ENCODE measurements around the gene TRNAU1AP.
"Not testable (repeated sequence)": the region's sequence is repeated elsewhere in the genome, so short reads cannot be mapped to it uniquely, and the experiment has no call there.

Gene TRNAU1AP

DNA sequence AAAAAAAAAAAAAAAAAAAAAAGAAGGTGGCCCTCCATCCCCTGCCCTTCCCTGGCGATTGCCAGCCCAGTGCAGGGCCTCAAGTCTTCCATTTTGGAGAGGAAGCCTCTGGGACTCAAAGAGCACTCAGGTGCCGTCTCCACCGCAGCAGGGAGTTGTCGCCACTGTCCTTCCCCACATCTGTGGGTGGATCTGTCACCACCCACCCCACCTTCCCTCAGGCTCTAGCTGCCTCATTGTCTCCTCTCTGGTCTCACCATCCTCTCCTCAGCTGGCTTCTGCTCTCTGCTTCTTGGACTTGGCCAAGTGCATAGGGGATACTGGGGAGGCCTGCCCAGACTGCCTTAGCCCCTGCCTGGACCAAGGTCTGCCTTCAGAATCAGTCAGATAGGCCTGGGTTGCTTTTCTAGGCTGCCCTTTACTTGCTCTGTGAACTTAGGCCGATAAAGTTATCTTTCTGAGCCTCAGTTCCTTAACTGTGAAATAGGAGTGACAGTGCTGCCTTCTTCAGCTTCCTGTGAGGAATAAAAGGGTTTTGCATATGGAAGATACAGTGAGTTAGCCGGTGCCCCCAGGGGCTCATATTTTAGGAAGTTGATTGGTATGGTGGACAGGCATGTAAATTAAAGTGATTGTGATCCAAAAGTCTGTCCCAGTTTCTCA, 31.3 kb upstream of the TRNAU1AP start:
- DNase-seq (ENCODE audit: low spot score): no peak

DNA sequence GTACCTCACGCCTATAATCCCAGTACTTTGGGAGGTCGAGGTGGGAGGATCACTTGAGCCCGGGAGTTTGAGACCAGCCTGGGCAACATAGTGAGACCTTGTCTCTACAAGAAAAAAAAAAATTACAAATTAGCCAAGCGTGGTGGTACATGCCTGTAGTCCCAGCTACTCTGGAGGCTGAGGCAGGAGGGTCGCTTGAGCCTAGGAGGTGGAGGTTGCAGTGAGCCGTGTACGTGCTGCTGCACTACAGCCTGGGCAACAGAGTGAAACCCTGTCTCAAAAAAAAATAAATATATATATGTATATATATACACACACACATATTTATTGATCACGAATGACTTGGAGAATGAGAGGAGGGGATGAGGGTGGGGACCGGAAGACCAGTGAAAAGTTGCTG, 30.3 kb upstream of the TRNAU1AP start:
- DNase-seq (ENCODE audit: low spot score): not testable (repeated sequence)

DNA sequence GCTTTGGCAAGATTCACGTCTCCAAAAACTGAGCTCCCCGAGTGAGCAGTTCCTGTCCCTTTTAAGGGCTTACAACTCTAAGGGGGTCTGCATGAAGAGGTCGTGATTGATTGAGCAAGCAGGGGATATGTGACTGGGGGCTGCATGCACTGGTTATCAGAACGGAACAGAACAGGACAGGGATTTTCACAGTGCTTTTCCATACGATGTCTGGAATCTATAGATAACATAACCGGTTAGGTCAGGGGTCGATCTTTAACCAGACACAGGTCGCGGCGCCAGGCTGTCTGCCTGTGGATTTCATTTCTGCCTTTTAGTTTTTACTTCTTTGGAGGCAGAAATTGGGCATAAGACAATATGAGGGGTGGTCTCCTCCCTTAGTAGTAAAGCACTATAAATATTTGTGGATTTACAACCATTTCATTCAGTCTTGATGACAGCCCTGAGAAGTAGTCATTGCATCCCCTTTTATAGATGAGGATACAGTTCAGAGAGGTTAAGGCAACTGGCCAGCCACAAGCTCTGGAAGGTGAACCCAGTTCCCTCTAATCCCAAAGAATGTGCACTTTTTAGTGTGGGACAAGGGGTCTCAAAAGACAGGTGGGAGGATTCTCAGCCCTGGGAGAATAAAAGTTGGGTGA, 27.8 kb upstream of the TRNAU1AP start:
- not testable (repeated sequence) for DNase-seq (ENCODE audit: low spot score)

DNA sequence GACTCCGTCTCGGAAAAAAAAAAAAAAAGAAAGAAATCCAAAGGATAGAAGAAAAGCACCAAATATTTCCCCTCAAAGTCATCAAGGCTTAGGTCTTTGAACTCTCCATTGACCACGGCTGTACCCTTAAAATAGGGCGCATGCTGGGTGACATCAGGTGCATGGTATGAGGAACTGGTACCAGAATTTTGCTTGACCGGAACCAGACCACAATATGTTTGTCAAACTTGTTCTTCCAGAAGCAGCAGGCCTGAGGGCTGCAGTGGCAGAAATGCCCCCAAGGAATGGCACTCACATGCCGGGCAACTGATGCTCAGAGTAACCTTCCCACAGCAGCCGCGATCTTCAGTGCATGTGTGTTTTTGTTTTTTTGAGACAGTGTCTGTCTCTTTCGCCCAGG, 26.0 kb upstream of the TRNAU1AP start:
- no peak for DNase-seq (ENCODE audit: low spot score)

DNA sequence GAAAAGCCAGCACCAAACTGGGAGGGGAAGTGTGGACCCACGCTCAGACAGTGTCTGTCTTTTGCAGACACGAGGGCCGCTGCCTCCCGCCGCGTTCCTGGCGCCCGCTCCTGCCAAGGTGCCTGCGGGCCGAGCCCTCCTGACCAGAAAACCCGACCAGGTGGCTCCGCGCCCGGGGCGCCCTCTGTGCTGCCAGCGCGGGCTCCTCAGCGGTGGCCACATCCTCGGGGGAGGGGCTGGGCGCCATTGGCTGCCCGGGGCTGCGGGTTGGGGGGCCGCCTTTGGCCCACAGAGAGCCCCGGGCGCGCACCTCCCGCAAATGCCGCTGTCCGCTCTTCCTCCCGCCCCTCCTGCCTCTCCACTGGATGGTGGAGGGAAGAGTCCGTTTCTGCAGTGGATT, 22.4 kb upstream of the TRNAU1AP start:
- DNase-seq (ENCODE audit: low spot score): no peak

DNA sequence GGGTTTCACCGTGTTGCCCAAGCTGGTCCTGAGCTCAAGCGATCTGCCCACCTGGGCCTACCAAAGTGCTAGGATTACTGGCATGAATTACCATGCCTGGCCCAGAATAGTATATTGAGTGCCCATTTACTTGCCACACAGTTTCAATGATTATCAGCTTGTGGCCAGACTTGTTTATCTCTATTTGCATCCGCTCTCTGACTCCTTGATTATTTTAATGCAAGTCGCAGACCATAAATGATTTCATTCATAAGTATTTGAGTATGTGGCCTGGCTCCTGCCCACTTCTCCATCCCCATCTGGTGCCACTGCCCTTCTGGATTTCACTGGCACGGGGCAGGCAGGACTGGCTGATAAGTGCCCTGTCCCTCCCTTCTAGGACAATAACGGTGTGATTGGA, 18.2 kb upstream of the TRNAU1AP start:
- no peak for DNase-seq (ENCODE audit: low spot score)

DNA sequence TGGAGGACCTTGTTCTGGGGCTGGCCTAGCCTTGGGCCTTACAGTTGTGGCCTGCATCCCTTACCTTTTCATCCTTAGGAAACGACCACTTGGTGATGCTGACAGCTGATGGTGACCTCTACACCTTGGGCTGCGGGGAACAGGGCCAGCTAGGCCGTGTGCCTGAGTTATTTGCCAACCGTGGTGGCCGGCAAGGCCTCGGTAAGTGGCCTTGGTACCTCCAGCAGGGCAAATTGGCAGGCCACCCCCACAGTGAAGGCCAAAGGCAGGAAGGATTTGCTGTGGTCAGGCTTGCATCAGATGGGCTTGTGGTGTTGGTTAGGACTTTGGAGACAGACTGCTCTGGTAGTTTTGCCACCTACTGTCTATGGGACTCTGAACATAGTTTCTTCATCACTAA, 17.7 kb upstream of the TRNAU1AP start:
- no peak for DNase-seq (ENCODE audit: low spot score)

DNA sequence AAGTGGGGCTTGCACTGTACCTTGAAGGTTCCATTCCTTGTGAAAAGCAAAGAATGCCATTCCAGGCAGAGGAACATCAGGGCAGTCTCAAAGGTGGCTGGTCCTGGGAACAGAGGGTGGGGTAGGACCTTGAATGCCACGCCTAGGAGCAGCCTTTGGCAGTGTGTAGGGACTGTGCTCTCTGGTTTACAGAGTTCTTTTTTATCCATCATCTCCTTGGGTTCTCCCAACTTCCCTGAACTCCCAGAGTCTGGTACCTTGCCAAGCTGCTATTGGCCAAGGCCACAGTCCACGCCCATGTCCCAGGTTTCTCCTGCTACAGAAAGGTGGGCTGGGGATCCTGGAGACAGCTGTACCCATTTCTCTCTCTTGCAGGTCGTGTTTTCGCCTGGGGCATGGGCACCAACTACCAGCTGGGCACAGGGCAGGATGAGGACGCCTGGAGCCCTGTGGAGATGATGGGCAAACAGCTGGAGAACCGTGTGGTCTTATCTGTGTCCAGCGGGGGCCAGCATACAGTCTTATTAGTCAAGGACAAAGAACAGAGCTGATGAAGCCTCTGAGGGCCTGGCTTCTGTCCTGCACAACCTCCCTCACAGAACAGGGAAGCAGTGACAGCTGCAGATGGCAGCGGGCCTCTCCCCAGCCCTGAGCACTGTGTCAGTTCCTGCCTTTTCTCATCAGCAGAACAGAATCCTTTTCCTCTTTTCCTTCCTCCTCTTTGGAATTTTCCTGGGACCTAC, 15.3 kb upstream of the TRNAU1AP start:
- DNase-seq (ENCODE audit: low spot score): no peak

DNA sequence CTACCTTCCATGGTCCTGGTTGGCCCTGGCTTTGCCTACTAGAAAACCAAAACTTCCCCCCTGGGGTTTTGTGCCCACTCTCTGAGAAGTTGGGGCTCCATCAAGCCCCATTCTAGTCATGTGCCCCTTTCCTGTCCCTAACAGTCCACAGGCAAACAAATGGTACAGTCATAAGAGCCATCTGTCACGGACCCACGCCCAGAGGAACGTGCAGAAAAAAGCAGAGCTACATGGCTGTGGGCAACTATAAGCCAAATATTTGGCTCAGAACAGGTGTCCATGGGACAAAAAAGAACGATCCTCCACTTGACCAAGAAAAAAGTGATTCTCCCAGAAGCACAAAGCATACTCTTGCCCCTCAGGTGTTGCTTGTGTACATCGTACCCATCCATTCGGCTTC, 14.6 kb upstream of the TRNAU1AP start:
- DNase-seq (ENCODE audit: low spot score): no peak

DNA sequence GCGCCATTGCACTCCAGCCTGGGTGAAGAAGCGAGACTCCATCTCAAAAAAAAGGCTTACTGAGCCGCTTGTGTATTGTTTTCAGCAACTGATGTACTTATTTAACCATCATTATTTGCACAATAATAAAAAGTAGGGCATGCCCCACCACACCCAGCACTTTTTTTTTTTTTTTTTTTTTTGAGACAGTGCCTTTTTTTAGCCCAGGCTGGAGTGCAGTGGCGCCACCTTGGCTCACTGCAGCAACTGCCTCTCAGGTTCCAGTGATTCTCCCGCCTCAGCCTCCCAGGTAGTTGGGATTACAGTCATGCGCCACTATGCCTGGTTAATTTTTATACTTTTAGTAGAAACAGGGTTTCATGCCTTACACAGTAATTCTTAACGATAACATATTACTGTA, 12.2 kb upstream of the TRNAU1AP start:
- DNase-seq (ENCODE audit: low spot score): no peak

DNA sequence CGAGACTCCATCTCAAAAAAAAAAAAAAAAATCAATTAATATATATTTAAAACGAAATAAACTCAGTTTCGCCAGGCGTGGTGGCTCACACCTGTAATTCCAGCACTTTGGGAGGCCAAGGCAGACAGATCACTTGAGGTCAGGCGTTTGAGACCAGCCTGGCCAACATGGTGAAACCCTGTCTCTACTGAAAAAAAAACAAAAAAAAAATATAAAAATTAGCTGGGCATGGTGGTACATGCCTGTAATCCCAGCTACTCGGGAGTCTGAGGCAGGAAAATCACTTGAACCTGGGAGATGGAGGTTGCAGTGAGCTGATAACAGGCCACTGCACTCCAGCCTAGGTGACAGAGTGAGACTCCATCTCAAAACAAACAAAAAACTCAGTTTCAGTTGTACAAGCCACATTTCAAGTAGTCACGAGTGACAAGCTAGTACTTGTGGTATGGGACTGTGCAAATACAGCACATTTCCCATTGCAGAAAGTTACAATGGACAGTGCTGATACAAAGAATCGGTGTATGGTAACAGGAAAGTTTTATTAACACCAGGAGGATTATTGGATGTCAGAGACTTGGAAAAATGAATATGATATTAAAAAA, 11.4 kb upstream of the TRNAU1AP start:
- not testable (repeated sequence) for DNase-seq (ENCODE audit: low spot score)

DNA sequence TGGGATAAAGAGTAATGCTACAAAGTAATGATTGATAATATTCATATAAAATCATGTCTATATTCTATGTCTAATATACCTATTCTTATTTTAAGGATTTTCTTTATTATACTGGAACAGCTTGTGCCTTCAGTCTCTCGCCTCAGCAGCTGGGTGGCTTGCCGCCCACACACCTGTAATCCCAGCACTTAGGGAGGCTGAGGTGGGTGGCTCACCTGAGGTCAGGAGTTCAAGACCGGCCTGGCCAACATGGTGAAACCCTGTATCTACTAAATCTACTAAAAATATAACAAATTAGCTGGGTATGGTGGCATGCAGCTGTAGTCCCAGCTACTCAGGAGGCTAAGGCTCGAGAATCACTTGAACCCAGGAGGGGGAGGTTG, 7.6 kb upstream of the TRNAU1AP start:
- DNase-seq (ENCODE audit: low spot score): no peak

DNA sequence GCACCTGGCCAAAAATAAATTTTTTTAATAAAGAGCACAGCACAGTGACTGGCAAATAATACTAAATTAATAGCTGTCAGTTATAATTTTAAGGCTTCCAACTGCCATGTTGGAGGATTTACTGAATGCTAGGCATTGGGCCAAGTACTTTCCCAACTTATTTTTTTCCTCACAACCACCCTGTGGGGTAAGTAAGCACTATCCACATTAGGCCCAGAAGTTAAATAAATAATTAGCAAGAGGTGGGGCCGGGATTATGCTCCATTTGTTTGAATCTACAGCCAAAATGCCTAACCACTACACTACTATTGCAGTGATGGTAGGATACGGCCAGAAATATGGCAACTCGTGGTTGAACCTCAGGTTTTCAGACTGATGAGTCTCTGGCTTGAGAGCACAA, 4.6 kb upstream of the TRNAU1AP start:
- no peak for DNase-seq (ENCODE audit: low spot score)

DNA sequence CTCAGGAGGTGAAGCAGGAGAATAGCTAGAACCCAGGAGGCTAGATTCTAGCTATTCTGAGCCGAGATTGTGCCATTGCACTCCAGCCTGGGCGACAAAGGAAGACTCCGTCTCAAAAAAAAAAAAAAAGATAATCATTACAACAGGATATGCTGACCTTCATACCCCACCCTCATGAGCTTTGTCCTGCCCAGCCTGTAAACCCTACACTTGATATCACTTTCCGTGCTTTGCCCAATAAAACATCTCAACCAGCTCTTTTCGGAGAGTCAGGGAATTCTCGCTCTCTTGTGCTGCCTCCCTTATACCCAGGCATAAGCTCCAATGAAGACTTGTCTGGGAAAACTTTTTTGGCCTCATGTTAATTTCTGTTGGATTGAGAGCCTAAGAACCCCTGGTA, 1.5 kb upstream of the TRNAU1AP start:
- DNase-seq (ENCODE audit: low spot score): no peak

DNA sequence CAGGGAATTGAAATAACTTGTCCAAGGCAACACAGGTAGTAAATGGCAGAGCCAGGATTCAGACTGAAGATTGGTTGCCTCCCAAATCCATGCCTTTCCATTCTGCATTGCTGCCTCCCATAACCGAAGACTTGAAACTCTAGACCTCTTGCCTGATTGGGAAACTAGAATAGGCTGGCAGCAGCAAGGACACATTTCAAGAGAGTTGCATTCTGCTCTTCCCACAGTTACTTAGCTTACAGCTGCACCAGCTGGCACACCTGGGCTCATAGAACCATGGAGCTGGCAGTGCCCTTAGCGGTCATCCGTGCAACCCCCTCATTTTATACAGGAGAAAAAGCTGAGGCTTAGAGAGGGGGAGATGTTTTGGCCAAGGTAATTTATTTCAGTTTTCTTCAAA, 8.0 kb downstream of the TRNAU1AP start:
- no peak for DNase-seq (ENCODE audit: low spot score)

DNA sequence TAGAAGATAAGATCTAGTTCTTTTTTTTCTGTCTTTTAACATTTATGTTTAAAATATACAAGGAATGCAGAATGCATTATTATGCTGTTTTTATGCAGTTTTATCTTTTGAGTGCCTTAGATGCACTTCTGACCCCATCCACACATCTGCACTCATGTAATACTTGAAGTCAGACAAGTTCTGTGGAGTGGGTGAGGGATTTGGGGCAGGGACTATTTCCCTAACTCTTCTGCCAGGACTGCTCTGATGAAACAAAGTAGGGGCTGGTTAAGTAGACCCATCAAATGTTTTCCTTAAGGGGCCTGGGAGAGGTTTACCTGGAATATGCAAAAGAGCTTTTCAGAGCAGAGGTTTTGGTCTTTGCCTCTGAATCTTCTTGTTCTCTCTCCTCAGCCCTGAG, 11.4 kb downstream of the TRNAU1AP start:
- DNase-seq (ENCODE audit: low spot score): no peak

DNA sequence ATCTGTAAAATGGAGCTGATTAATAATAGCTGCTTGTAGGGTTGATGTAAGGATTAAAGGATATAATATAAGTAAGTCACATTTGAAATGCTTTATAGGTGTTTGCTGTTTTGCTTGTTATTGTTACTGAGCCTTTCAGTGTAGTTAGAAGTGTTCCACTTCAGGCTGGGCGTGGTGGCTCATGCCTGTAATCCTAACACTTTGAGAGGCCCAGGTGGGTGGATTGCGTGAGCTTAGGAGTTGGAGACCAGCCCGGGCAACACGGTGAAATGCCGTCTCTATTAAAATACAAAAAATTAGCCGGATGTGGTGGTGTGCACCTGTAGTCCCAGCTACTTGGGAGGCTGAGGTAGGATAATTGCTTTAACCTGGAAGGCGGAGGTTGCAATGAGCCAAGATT, 12.2 kb downstream of the TRNAU1AP start:
- DNase-seq (ENCODE audit: low spot score): no peak

DNA sequence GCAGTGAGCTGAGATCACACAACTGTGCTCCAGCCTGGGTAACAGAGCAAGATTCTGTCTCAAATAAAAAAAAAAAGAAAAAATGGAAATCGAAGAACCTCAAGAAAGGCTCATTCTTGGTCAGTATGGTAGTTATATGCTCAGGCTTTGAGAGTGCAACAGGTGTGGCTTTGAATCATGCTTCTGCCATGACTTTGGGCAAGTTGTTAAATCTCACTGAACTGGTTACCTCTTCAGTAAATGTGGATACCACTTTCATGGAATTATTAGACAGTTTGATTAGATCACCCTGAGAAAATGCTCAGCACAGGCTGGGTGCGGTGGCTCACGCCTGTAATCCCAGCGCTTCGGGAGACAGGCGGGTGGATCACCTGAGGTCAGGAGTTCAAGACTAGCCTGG, 12.8 kb downstream of the TRNAU1AP start:
- no peak for DNase-seq (ENCODE audit: low spot score)

DNA sequence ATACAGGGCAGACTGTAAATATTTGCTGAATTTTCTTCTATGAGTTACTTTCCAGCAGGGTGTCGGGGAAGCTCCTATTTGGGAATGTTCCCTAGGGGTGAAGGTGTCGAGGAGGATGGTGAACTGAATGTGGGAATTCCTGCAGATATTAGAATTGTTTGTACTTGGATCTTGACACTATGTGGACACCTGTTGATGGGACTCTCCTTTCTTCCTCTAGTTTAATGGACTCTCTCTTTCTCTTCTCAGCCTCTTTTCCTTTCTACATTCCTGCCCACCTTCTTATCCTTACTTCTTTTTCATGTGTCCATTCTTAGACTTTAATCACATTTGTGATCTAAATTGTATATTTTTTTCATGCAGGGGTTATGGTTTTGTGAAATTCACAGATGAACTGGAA, 14.0 kb downstream of the TRNAU1AP start:
- no peak for DNase-seq (ENCODE audit: low spot score)

DNA sequence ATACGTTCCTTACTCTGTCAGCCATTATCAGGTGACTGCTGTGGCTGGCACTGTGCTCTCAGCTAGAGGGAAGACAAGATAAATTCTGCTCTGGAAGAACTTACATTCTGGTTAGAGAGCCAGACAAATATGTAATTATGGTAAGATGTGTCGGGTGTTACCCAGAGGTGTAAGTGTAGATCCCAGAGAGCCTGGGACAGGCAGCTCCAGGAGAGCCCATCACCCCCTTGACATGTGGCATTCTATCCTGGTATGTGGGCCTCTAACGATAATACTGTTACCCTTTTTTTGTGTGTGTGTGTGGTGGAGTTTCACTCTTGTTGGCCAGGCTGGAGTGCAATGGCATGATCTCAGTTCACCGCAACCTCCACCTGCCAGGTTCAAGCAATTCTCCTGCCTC, 19.0 kb downstream of the TRNAU1AP start:
- DNase-seq (ENCODE audit: low spot score): no peak

DNA sequence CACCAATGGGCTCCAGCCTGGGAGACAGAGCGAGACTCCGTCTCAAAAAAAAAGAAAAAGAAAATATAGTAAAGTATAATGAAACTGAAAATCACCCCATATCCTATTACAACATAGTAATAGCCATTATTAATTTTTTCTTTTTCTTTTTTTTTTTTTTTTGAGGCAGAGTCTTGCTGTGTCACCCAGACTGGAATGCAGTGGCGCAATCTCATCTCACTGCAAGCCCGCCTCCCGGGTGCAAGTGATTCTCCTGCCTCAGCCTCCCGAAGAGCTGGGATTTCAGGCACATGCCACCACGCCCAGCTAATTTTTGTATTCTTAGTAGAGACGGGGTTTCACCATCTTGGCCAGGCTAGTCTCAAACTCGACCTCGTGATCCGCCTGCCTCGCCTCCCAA, 20.0 kb downstream of the TRNAU1AP start:
- DNase-seq (ENCODE audit: low spot score): not testable (repeated sequence)

DNA sequence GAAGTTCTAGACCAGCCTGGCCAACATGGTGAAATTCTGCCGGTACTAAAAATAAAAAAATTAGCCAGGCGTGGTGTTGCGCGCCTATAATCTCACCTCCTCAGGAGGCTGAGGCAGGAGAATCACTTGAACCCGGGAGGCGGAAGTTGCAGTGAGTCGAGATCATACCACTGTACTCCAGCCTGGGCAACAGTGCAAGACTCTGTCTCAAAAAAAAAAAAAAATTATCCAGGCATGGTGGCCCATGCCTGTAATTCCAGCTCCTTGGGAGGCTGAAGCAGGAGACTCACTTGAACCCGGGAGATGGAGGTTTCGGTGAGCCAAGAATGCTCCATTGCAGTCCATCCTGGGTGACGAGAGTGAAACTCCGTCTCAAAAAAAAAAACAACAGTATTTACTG, 20.7 kb downstream of the TRNAU1AP start:
- no peak for DNase-seq (ENCODE audit: low spot score)

DNA sequence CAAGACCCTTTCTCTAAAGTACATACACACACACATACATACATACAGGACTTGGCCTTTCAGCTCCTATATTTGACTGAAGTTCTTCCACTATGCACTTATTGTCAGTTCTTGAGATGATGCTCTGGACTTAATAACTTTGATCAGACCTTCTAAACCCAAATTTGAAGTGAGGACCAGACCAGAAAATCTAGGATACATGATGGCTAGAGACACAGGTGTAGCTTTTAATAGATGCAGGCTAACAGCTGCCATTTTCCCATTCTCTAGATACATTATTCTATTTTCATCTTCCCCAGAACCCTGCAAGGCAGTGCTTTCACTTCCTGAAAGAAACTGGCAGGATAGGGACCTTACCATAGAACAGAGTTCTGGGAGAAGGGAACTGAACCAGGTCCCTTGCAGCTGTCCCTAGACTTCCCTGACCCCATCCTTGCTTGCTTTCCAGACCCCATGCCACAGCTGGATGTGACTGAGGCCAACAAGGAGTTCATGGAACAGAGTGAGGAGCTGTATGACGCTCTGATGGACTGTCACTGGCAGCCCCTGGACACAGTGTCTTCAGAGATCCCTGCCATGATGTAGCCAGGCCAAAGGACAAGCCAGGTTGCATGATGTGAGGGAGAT, 24.3 kb downstream of the TRNAU1AP start:
- DNase-seq (ENCODE audit: low spot score): no peak
